Fibroblast of the aortic adventitia (primary cell): ENCODE measurements around the gene PSMB3. TPM values are rescaled to one million over a fixed set of nuclear protein-coding genes. Genes with fewer than 3 reads are reported as not detected.

ENCODE experiments used
- DNase-seq: peaks from one replicate; pipeline ENCODE4 v3.0.0-alpha.2; 2010; ENCODE audit warnings: low read depth
- H3K4me3 ChIP-seq: 2 replicates; pipeline ENCODE4 v1.5.1; 2011; ENCODE audit warnings: low read depth, mild to moderate bottlenecking, control low read depth, low read length, moderate library complexity
- CTCF ChIP-seq: IDR thresholded peaks from 2 replicates; pipeline ENCODE4 v1.5.1; 2011; ENCODE audit warnings: mild to moderate bottlenecking, low read length, control low read depth, inconsistent platforms; ENCODE audit not compliant: insufficient read depth
- total RNA-seq: library from RNA; depleted of rRNA; stranded (reverse); fragments of >200 nt; gene quantifications from 2 replicates; pipeline ENCODE4 v1.2.3, GENCODE V29; 2012; ENCODE audit warnings: low replicate concordance

Gene PSMB3
- total RNA-seq, 1 donor, result 293 TPM

GRCh38 chr17:38717139-38717745 is 35.3 kb upstream of the PSMB3 start:
- no peak overlapping the region for H3K4me3 ChIP-seq
- no peak for TF ChIP-seq CTCF
- DNase-seq, result no peak

GRCh38 chr17:38719289-38719942 is 33.1 kb upstream of the PSMB3 start:
- TF ChIP-seq CTCF, result no peak
- no peak for DNase-seq
- H3K4me3 ChIP-seq, result no peak overlapping the region

- no peak for TF ChIP-seq CTCF
- H3K4me3 ChIP-seq, result no peak overlapping the region
- DNase-seq, result no peak
Observed at GRCh38 chr17:38719943-38720641, 32.4 kb upstream of the PSMB3 start.

GRCh38 chr17:38720941-38721340 is 31.6 kb upstream of the PSMB3 start:
- no peak for TF ChIP-seq CTCF
- no peak overlapping the region for H3K4me3 ChIP-seq
- DNase-seq, result no peak

GRCh38 chr17:38721802-38722201 is 30.7 kb upstream of the PSMB3 start:
- H3K4me3 ChIP-seq, result no peak overlapping the region
- no peak for DNase-seq
- no peak for TF ChIP-seq CTCF

GRCh38 chr17:38724337-38724988 is 28.1 kb upstream of the PSMB3 start:
- no peak overlapping the region for H3K4me3 ChIP-seq
- no peak for DNase-seq
- TF ChIP-seq CTCF, result no peak
